Right lobe of liver (tissue), 6 donors: ENCODE data around the gene NUDT16. TPM values are rescaled to one million over a fixed set of nuclear protein-coding genes. Genes with fewer than 3 reads are reported as not detected.
"Not testable (repeated sequence)": the region's sequence is repeated elsewhere in the genome, so short reads cannot be mapped to it uniquely, and the experiment has no call there.

Experiments
- ATAC-seq, 4 donors: fragments of 200-7000 bp; cut with Tn5 transposase; one replicate each; pipeline ENCODE4 v1.9.1; 2020; ENCODE audit warnings: mild to moderate bottlenecking in 4 of 4, moderate library complexity in 4 of 4
- DNase-seq, 3 donors: peaks; one replicate each; pipeline ENCODE4 v3.0.0-alpha.2; 2020
- H3K27ac ChIP-seq, 3 donors: fragments of 200-600 bp; one replicate each; pipeline ENCODE4 v1.8.0; 2022
- H3K27me3 ChIP-seq, 2 donors: fragments of 200-600 bp; one replicate each; pipeline ENCODE4 v1.8.0; 2022
- H3K36me3 ChIP-seq, 4 donors: fragments of 200-600 bp; sonication (generic) in 1 of 4; one replicate each; pipeline versions ENCODE4 v1.5.1 to v1.8.0; 2017 to 2022; ENCODE audit warnings: control low read depth in 1 of 4
- H3K4me1 ChIP-seq, 4 donors: fragments of 200-600 bp; sonication (generic) in 1 of 4; one replicate each; pipeline versions ENCODE4 v1.5.1 to v1.8.0; 2017 to 2022; ENCODE audit warnings: control low read depth in 1 of 4
- H3K4me3 ChIP-seq, 3 donors: fragments of 200-600 bp; one replicate each; pipeline ENCODE4 v1.8.0; 2022
- H3K9me3 ChIP-seq, 4 donors: fragments of 200-600 bp; sonication (generic) in 1 of 4; one replicate each; pipeline versions ENCODE4 v1.5.1 to v1.8.0; 2017 to 2022; ENCODE audit warnings: control low read depth in 1 of 4
- POLR2A ChIP-seq: fragments of 450-650 bp; IDR thresholded peaks from one replicate; pipeline ENCODE4 v1.6.1; 2017; ENCODE audit warnings: antibody characterized with exemption, mild to moderate bottlenecking
- WGBS: methylation state at CpG from one replicate; pipeline ENCODE4 v1.1.6; 2018; ENCODE audit warnings: low coverage, low lambda C conversion rate; ENCODE audit not compliant: insufficient coverage; ENCODE audit errors: missing lambda C conversion rate; 5-methylcytosine and 5-hydroxymethylcytosine counted together
- intact Hi-C, 2 donors: fragments of 100-400 bp; cut with DNase I; formaldehyde crosslinking; loops; one replicate each; pipeline versions ENCODE4 v1.11.2 to v1.14.1; 2022
- total RNA-seq, 6 experiments: library from RNA; depleted of rRNA in 2 of 6; stranded (reverse); fragments of >200 nt in 2 of 6; fragmentation: NEBNext Ultra II Directional in 3 of 6; extraction: Animal tissue kit (Norgen Biotek cat#: 25700) in 3 of 6; gene quantifications; one replicate each; pipeline versions ENCODE4 v1.1.0 to v1.2.4, GENCODE V29; 2016 to 2023
- TF ChIP-seq, protein P1 (sequence below), 4 donors: fragments of 200-600 bp in 3 of 4; fragments of 450-650 bp in 1 of 4; IDR thresholded peaks; one replicate each; pipeline versions ENCODE4 v1.5.1 to v1.8.0; 2016 to 2022; ENCODE audit warnings: antibody characterized with exemption in 4 of 4, mild to moderate bottlenecking in 2 of 4
- donor health status: DM: no; HTN: yes; CAD: no.
- donor health status: DM: no; HTN: no; CAD: no.
- donor health status: DM: no; HTN: no; CAD: no.
- donor health status: DM: no; HTN: yes; CAD: no.
- donor health status: DM: no; HTN: yes; CAD: no.

Gene NUDT16
- total RNA-seq, 6 experiments from 2014 or later, result 16.7 to 36.4 (median 20.3) TPM

DNA sequence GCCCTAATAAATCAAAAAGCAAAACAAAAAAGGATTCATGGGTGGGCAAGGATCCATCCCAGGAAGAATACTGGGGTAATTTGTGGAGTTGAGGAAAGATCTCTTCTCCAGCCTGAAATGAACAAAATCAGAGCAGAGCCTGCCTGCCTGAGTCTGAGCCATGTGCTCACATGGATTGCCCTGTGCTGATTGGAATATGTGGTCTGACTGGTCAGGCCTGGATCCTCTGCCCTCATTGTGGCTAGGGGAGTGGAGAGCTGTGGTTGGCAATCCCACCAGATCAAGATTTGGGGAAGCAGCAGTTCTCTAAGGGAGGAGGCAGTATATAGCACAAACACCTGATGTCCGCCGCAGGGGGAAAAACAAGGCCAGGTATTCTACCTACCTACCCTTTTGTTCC, 6.8 kb upstream of the NUDT16 start:
- no CpG with 5 or more reads among the region's 2 CpGs for WGBS
- Histone ChIP-seq H3K9me3 (no peaks in the 10 kb centered on the region), H3K27me3 (no peaks in the 10 kb centered on the region), H3K4me1 (peaks cover 0 to 9% (median 0%) of the 10 kb centered on the region in 4 donors), H3K4me3 (no peak overlapping the region), H3K27ac (no peak overlapping the region), H3K36me3 (peaks cover 0 to 13% (median 6%) of the 10 kb centered on the region in 4 donors)
- intact Hi-C loops, result no loop called here
- DNase-seq (no peak), ATAC-seq (no peak)
- TF ChIP-seq POLR2A, result no peak
- TF ChIP-seq, protein P1, sequence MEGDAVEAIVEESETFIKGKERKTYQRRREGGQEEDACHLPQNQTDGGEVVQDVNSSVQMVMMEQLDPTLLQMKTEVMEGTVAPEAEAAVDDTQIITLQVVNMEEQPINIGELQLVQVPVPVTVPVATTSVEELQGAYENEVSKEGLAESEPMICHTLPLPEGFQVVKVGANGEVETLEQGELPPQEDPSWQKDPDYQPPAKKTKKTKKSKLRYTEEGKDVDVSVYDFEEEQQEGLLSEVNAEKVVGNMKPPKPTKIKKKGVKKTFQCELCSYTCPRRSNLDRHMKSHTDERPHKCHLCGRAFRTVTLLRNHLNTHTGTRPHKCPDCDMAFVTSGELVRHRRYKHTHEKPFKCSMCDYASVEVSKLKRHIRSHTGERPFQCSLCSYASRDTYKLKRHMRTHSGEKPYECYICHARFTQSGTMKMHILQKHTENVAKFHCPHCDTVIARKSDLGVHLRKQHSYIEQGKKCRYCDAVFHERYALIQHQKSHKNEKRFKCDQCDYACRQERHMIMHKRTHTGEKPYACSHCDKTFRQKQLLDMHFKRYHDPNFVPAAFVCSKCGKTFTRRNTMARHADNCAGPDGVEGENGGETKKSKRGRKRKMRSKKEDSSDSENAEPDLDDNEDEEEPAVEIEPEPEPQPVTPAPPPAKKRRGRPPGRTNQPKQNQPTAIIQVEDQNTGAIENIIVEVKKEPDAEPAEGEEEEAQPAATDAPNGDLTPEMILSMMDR (IDR thresholded peaks at IDR 0.05), result no peak

DNA sequence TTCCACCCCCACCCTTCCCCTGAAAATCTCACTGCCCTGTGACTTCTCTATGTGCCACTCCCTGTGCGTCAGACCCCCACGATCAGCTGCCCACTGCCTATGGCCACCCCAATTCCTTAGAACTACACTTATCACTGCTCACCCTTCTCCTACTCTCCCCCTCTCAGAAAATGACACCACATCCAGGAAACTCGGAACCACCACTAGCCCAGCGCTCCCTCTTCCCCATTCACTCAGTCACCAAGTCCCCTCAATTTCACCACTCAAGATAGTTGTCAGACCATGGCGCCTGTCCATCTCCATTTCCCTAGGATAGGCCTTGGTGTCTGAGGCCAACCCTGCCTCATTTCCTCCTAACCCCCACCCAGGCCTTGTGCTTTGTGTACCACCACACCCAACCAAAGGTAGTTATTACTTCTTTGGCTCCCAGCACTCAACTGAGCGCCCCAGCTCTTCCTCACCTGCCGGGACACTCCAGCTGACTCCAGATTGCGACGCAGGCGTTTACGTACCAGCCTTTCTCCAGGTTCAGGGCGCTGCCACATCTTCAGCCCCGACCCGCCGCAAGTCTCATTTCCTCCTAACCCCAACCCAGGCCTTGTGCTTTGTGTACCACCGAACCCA, 641 bp upstream of the NUDT16 start:
- 6% methylated on average over 15 of the region's 16 CpGs for WGBS
- peak overlapping the region; percentile 74 to 96 (median 82) for H3K27ac ChIP-seq
- intact Hi-C loops, H3K9me3 ChIP-seq, H3K27me3 ChIP-seq, DNase-seq: not testable (repeated sequence)
- H3K4me1 ChIP-seq, result peaks cover 0 to 36% (median 9%) of the 10 kb centered on the region in 4 donors
- ATAC-seq, result peak in 3 of 4 donors; percentile 3 to 7 (median 6)
- peak overlapping the region; percentile 63 to 97 (median 81) for H3K4me3 ChIP-seq
- peaks cover 0 to 18% (median 2%) of the 10 kb centered on the region in 4 donors for H3K36me3 ChIP-seq

DNA sequence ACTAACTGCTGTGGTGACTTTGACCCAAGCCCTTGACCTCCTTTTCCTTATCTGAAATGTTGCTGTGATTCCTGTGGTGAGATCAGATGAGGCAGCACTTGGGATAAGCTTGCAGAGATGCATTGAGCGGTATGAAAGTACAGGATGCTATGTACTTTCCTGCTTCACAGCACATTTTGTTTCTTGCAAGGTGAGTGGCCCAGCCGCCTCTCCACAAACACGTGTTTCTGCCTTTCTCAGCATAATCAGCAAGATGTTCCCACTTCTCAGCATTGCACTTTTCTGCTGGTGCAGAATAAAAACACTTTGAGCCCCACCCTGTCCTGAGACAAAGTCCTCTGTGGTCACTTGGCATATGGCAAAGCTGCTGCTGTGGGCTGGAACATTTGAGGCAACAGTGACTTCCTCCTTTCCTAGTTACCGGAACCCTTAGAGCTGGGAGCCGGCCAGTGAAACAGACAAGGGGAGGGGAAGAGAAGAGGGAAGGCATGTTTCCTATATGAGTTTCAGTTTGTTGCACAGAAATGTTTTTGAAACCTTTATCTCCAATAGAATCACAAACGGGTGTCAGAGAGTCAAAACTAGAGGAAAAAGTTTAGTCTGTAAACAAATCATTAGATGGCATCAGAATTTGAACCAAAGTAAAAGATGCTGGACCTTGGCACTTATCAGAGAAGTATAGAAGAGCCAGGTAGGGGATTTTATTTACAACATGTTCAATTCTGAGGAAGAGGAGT, 5.0 kb downstream of the NUDT16 start:
- intact Hi-C loops, result no loop called here
- Histone ChIP-seq H3K27me3 (no peaks in the 10 kb centered on the region), H3K27ac (peak overlapping the region in 2 of 3 donors; percentile 40 to 41), H3K9me3 (no peaks in the 10 kb centered on the region), H3K4me3 (no peak overlapping the region), H3K36me3 (peaks cover 0 to 18% (median 0%) of the 10 kb centered on the region in 4 donors), H3K4me1 (peaks cover 0 to 38% (median 14%) of the 10 kb centered on the region in 4 donors)
- DNase-seq (peak; percentile 72 to 79 (median 78)), ATAC-seq (peak; percentile 60 to 84 (median 69))
- TF ChIP-seq POLR2A, result no peak
- TF ChIP-seq, protein P1 (IDR thresholded peaks at IDR 0.05), result no peak
- 11% methylated on average over 4 of the region's 6 CpGs for WGBS

DNA sequence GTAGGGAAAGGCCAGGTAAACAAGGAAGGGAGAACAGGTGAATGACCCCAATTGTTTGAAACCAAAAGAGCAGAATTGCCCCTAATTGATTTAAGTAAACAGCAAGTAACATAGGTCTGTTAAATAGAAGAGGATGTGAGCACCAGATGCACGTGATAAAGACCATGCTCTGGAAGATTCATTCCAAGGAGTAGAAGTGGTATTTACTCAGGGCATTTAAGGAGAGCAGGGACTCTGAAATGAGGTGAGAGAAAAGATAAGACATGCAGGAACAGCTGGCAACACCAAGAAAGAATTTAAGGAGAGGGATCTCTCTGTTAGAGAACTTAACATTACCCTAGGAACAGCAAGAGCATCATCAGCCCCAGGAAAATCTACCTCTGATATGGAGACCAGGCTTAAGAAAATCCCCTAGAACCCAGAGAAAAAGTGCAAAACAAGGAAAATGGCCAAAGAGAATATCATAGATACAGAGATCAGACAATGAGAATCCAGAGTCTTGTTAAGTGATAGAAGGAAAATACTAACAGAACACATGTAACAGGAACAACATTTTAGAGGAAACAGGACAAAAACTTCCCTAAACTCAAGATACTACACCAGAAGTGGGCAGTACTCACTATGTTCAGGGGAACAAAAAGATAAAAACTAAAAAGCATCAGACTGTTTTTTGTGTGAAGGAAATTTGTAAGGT, 6.4 kb downstream of the NUDT16 start:
- ATAC-seq (peak in 1 of 4 donors; percentile 11), DNase-seq (no peak)
- 44% methylated on average over 1 of the region's 1 CpG for WGBS
- intact Hi-C loops, result no loop called here
- TF ChIP-seq, protein P1 (IDR thresholded peaks at IDR 0.05), result no peak
- TF ChIP-seq POLR2A, result no peak
- no peaks in the 10 kb centered on the region for H3K9me3 ChIP-seq
- peaks cover 0 to 31% (median 9%) of the 10 kb centered on the region in 4 donors for H3K4me1 ChIP-seq
- peaks cover 0 to 18% (median 0%) of the 10 kb centered on the region in 4 donors for H3K36me3 ChIP-seq
- no peaks in the 10 kb centered on the region for H3K27me3 ChIP-seq
- H3K4me3 ChIP-seq, result no peak overlapping the region
- H3K27ac ChIP-seq, result peak overlapping the region in 2 of 3 donors; percentile 17 to 40
